NCI-H524 (cell line): ENCODE data around the gene SCARF1.

Source experiments
- DNase-seq, 2 experiments: peaks; one replicate each; lab custom pipeline; 2025; lab: John Stamatoyannopoulos, UW

SCARF1 gene

DNA sequence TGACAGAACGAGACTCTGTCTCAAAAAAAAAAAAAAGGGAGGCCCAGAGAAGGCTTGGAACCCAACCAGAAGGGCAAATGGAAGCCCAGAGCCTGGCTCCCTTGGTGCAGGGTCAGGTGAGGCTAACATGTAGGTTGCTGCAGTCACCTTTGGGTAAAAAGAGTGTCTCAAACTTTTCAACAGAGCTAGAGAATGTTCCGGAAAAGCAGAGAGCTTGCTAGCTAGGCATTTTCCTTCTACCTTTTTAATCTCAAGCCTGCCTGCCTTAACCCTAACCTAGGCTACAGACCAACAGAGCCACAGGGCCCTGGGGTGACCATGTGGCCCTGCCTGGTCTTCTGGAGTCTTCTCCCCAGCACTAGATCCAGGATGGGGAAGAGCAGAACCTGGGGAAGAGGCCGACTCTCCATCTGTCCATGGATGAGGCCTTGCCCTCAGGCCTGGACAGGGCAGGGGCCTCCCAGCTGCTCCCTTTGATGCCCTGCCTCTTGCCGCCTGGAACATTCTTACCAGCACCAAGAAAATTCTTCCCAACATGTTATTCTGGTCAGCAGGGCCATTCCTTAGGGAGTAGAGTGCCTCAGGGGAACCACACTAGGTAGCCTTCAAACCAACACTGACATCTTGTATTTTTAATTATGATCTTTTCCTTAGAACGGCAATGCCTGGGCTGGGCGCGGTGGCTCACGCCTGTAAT is 47.0 kb downstream of the SCARF1 start:
- no peak for DNase-seq

DNA sequence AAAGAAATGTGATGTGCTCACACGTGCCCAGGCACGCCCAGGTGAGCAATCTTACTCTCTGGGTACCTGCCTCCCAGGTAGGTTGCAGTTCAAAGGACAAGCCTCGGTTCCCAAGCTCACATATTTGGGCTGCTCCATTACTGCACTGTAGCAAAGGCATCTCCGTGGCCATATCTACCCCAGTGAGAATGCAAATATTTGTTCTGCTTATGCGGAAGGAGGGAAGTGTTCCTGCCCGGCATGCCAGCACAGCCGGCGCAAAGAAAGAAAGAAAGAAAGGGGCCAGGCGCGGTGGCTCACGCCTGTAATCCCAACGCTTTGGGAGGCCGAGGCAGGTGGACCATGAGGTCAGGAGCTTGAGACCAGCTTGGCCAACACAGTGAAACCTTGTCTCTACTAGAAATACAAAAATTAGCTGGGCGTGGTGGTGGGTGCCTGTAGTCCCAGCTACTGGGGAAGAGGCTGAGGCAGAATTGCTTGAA is 47.6 kb downstream of the SCARF1 start:
- DNase-seq, result no peak

DNA sequence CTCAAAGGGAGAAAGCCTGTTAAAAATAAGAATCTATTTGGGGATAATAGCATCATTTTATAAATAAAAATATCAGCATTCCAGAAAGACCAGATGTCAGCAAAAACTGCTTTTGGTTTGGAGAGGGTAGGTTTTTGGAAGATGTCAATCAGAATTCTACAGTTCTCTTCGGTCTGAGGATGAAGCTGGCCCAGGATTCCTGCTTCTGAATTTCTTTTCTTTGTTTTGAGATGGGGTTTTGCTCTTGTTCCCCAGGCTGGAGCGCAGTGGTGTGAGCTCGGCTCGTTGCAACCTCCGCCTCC is 52.0 kb downstream of the SCARF1 start:
- no peak for DNase-seq

DNA sequence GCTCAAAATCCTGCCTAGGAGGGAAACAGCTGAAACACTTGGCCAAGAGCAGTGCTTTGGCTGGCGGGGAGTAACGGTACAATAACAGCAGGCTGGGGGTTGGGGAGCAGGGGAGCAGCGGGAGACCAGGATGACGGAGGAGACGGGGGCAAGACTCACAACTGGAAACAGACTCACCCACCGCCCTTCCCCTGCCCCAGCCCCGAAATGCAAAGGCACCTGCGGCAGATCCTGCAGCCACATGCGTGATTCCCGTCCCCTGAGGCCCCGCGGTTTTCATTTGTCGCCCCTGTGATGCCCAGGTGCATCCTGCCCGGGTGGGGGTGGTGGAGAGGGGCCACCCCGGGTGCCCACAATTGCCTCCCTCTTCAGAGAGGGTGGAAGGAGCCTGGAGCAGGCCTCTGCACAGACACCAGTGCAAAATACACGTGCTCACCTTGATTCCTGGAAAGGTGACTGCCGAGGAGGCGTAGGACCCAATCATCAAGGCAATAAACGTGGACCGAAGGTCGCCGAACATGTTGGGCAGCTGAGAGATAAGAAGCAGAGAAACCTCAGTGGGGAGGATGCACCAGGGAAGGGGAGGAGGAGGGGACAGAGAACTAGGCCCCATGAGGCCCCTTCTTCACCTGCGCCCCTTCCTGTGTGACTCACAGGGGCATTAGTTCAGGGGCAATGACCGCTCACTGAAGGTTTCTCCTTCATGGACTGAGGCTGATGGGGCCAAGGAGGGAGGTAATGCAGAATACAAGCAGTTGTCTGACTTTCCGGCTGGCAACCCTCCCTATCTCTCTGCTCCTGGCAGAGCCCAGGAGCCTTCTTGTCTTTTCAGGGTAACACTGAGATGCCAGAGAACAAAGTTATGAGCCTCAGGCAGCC is 52.5 kb downstream of the SCARF1 start:
- DNase-seq, result no peak

DNA sequence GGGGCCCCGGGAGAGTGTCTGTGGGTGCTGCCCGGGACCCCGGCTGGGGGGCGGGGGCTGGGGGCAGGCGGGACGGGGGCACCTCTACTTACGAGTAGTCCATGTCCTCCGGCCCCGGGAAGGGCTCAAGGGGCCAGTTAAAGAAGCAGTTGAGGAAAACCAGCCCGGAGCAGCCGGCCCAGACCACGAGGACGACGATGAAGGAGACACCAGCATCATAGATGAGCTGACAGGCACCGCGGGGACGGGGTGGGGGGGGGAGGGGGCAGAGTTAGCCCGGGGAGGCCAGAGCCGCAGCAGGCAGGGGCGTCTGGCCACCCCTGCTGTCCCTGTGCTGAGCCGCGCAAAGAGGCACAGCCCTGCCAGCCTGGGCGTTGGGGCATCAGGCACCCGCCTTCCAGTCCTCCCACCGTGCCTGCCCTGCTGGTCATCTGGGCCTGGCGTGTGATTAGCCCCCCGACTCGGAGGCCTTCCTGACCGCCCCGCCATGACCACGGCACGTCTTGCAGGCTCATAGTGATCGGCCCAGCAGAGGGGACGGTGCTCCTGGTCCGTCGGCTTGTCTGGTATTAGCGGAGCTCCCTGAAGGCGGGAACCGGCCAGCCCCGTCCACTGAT is 54.0 kb downstream of the SCARF1 start:
- DNase-seq, result no peak

DNA sequence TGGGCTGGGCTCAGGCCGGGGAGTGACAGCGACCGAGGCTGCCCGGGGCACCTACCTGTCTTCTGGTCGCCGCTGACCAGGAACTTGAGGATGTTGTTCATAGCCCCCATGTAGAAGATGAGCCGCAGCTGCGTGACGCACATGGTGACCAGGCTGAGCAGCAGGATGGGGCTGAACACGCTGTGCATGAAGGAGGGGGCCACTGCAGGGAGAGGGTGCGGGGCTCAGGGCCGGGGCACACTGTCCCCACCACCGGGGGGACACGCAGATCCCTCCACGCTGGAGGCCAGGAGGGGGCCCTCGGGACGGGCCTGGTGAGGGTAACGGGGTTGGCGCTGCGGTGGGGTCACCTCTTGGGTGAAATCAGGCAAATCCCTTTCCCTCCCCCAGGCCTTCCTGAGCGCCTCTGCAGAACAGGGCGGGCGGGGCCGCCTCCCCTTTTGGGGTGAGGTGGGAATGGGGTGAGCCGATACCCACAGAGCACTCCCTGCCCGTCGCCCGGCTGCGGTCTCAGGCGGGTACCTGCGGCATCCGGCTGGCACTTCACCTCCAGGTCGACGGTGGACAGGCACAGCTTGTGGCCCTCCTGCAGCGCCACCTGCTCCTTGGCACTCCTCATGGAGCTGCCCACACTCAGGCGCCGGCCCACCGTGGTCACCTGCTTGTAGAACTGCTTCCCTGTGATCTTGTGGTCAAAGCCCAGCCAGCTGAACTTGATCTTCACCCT is 54.6 kb downstream of the SCARF1 start:
- DNase-seq, result no peak

DNA sequence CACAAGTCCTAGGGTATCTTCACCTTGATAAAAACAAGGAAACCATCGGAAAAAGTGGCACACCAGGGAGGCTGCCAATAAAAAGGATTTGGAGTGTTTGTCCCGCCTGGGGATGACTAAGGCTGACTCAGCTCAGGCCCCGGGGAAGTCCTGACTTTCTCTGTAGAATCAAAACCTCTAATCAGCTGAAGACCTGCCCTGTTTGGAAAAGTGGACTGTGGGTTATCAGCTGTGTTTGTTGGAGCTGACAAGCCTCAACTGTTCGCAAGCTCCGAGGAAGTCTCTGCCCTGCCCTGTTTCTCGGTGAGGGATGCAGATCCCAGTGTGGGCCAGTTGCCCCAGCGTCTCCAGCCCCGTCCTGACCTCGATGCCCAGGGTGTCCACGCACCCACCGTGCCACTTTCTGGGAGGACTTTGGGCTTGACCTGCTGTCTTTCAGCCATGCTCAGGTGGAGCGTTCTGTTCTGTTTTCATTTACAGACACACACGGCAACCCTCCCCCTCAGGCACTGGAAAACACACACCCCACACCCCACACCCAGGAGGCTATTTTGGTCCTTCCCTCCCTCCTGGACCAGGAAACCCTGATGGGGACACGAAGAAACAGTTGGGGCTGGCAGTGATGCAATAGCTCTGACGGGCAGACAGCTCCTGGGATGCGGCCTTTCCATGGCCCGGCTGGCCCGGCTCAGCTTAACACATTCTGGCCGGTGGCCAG is 55.3 kb downstream of the SCARF1 start:
- DNase-seq, result no peak

DNA sequence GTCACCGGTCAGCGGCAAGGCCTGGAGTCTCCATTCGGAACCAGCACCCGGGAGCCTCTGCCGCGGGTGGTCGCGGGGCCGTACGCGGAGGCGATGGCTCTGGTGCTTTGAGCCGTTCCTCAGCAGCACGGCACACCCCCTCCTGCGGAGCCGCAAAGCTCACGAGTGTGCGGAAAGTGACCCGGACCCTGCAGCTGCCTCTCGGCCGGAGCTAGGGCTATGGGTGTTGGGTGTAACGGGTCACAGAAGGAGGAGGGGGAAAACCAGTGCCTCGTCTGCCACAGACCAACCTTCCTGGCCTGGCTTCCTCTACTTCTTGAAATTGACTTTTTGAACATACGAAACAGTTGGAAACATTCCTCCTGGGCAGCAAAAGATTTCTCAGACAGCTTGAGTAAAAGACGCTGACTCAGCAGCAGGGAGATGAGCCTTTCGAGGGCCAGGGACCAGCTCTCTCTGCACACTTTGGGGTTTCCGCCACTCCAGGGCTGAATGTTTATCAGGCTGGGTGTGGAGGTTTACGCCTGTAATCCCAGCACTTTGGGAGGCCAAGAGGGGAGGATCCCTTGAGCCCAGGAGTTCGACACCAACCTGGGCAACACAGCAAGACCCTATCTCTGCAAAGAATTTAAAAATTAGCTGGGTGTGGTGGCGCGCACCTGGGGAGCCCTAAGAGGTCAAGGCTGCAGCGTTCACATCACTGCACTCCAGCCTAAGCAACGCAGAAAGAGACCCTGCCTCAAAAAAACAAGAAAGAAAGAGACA is 56.5 kb downstream of the SCARF1 start:
- DNase-seq, result no peak

DNA sequence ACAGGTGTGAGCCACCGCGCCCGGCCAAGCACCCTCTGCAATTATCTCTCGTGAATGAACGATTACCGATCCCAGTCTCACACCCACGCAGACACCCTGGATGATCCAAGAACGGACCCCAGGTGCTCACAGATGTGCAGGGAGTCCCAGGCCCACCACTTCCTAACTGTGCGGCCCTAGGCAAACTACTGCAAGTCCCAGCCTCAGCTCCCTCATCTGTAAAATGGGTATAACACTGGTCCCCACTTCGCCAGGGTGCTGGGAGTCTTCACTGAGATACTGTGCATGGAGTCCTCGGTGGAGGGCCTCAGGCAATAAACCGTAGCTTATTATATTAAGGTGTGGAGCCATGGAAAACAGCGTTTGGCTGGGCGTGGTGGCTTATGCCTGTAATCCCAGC is 61.4 kb downstream of the SCARF1 start:
- DNase-seq, result no peak
